ENCODE results near the gene SIL1. TPM values are rescaled to one million over a fixed set of nuclear protein-coding genes. Genes with fewer than 3 reads are reported as not detected.
A peak's percentile ranks its signal among the peaks of the same experiment; 100 is the strongest.
"Not testable (repeated sequence)": the region's sequence is repeated elsewhere in the genome, so short reads cannot be mapped to it uniquely, and the experiment has no call there.

SIL1 gene
- polyA plus RNA-seq, 3 donors = 51.6 to 53.7 (median 53.2) TPM

DNA sequence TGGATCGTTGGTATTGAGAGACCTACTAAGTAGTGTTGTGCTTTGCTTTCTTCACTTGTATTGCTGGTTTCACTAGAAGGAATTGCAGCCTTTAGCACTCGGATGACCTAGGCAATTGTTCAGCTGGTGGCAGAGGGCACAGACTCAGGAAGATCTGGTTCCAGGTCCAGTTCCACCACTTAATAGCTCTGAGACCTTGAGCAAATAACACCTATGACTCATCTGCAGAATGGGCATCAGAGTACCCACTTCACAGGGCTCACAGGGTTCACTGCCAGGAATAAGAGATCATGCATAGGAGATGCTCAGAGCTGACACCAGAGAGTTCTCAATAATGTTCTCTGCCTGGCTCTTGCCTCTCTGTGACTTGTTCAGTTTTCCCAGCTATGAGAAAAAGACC is 133.6 kb downstream of the SIL1 start:
- no peak for DNase-seq (ENCODE audit: extremely low read depth in 1 of 11, low read depth in 9 of 11, low spot score in 4 of 11)

DNA sequence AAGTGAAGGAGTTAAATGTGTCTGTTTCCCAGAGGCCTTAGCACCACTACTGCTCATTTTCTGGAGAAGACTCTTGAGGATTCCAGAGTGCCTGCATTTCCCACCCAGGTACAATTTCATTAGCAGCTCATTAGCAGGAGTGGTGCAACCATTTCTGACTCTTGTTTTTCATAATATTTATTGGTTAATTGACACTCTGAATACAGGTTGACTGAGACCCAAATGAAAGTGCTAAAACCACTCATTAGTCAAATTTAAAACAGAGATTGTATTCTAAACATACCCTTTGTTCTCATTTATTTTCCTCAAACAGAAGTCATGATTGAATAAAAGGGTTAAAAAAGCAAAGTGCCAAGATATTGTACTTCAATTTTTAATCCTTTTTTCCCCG is 134.5 kb downstream of the SIL1 start:
- DNase-seq (ENCODE audit: extremely low read depth in 1 of 11, low read depth in 9 of 11, low spot score in 4 of 11) = no peak

DNA sequence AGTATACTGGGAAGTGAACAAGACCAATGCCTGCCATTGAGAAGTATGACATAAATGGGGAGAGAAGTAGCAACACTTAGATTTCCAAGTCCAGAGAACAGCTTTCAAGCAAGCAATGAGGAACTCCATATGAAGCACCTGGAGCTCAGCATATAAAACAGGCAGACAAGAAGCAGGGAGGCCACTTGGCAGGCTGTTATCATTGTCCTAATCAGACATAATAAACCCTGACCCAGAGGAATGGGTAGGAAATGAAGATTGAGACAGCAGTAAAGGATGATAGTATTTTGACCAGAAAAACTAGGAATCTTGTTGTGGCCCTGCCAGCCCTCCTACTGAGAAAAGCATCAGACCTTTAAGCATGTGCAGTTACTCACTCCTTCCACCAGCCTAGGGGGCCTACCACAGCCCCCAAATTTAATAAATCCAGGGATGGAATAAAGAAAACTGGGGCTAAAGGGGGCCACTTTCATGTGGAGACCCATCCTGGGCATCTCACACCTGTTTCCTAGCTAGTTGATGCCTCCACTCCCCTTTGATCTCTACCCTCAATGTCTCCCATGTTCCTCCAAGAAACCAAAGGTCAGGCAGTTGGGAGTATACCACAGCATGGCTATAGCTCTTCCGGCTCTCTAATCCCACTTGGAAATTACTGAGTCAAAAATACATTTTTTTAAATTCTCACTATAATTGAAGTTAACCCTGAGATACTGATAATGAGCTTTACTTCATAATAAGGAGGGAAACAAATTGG is 135.1 kb downstream of the SIL1 start:
- DNase-seq (ENCODE audit: extremely low read depth in 1 of 11, low read depth in 9 of 11, low spot score in 4 of 11) = no peak

- peak in 1 of 11 donors; percentile 13 for DNase-seq (ENCODE audit: extremely low read depth in 1 of 11, low read depth in 9 of 11, low spot score in 4 of 11)
Measured at GRCh38 chr5:139061856-139062255, 136.3 kb downstream of the SIL1 start.

DNA sequence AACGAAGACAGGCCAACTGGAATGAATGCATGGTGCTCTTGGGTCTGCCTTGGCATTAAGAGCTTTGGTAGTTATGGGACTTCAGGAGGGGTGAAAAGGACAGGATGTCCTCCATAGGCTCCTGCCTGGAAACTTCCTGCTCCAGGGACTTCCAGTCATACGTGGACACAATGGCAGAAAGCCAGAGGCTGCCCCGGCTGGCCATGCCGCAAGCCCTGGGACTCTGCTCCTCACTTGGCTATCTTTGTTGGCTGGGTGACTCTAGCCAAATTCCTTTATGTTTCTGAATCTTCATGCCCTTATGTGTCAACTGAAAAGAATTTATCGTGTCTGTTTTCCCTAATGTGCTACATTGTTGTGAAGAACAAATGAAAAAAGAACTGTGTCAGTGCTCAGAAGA is 136.9 kb downstream of the SIL1 start:
- DNase-seq (ENCODE audit: extremely low read depth in 1 of 11, low read depth in 9 of 11, low spot score in 4 of 11) = no peak

GRCh38 chr5:139058121-139058520 is 140.0 kb downstream of the SIL1 start:
- no peak for DNase-seq (ENCODE audit: extremely low read depth in 1 of 11, low read depth in 9 of 11, low spot score in 4 of 11)

DNA sequence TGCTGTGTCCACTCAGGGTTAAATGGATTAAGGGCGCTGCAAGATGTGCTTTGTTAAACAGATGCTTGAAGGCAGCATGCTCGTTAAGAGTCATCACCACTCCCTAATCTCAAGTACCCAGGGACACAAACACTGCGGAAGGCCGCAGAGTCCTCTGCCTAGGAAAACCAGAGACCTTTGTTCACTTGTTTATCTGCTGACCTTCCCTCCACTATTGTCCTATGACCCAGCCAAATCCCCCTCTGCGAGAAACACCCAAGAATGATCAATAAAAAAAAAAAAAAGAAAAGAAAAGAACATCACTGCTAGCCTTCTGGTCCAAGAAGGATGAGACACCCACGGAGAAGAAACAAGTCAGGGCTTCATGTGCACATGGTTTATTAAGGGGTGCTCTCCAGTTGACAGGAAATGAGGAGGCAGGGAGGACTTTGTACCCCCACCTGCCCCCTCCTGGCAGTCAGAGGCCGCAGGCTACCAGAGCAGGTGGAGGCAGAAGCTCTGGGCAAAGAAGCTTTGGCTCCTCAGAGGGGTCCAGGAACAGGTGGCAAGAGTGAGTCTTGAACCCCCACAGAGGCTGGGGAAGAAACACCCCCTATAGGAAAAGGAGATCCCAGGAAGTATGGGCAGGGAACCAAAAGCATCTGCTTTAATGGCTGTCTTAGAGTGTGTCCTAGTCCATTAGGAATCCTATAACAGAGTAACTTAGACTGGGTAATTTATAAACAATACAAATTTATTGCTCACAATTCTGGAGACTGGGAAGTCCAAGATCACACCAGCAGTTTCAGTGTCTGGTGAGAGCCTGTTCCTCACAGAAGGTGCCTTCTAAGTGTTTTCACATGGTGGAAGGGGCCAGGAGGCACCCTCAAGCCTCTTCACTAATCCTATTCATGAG is 140.9 kb downstream of the SIL1 start:
- not testable (repeated sequence) for DNase-seq (ENCODE audit: extremely low read depth in 1 of 11, low read depth in 9 of 11, low spot score in 4 of 11)

GRCh38 chr5:139052975-139053374 is 145.2 kb downstream of the SIL1 start:
- DNase-seq (ENCODE audit: extremely low read depth in 1 of 11, low read depth in 9 of 11, low spot score in 4 of 11) = no peak

DNA sequence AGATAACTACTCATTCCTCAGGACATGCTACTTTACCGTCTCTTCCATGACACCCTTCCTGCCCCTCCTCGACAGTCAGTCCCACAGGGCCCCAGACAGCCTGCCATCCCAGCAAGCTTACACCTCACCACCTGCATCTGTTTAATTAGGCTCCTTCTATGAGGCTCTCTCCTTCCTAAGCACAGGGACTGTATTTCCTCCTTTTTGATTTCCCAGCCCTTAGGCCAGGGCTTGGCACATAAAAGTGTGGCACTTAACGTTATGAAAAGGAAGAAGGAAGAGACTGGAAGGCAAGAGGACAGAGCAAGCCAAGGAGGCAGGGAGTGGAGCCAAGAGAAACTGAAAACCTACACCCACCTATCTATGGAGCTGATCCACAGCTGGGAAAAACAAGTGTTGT is 146.8 kb downstream of the SIL1 start:
- no peak for DNase-seq (ENCODE audit: extremely low read depth in 1 of 11, low read depth in 9 of 11, low spot score in 4 of 11)

GRCh38 chr5:139050432-139050831 is 147.7 kb downstream of the SIL1 start:
- no peak for DNase-seq (ENCODE audit: extremely low read depth in 1 of 11, low read depth in 9 of 11, low spot score in 4 of 11)

DNA sequence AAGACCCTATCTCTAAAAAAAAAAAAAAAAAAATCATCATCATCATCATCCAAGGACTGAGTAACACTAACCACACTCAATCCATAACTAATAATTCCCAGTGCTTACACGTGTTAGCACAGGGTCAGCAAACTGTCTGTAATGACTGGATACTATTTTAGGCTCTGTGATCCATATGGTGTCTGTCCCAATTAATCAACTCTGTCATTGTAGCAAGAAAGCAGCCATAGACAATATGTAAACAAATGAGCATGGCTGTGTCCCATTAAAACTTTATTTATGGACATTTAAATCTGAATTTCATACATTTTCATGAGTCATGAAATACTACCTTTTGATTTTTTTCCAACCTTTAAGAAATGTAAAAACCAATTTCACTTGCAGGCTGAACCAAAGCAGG is 148.4 kb downstream of the SIL1 start:
- DNase-seq (ENCODE audit: extremely low read depth in 1 of 11, low read depth in 9 of 11, low spot score in 4 of 11) = peak in 3 of 11 donors; percentile 9 to 26 (median 13)

DNA sequence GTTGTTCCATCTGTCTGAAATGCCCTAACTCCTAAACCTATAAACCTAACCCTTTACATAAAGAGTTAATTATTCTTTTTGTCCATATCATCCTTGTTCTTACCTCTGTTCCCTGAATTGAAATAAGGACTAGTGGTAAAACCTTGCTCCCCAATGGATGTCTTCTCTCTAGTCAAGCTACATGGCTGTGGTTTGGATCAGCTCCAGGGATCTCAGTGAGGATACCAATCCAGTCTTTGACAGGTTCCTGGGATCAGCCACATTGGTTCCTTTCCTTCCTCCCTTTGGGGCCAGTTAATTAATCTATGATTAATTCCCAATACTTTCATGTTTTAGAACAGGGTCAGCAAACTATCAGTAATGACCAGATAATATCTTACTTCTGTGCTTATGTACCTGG is 151.6 kb downstream of the SIL1 start:
- DNase-seq (ENCODE audit: extremely low read depth in 1 of 11, low read depth in 9 of 11, low spot score in 4 of 11) = no peak

DNA sequence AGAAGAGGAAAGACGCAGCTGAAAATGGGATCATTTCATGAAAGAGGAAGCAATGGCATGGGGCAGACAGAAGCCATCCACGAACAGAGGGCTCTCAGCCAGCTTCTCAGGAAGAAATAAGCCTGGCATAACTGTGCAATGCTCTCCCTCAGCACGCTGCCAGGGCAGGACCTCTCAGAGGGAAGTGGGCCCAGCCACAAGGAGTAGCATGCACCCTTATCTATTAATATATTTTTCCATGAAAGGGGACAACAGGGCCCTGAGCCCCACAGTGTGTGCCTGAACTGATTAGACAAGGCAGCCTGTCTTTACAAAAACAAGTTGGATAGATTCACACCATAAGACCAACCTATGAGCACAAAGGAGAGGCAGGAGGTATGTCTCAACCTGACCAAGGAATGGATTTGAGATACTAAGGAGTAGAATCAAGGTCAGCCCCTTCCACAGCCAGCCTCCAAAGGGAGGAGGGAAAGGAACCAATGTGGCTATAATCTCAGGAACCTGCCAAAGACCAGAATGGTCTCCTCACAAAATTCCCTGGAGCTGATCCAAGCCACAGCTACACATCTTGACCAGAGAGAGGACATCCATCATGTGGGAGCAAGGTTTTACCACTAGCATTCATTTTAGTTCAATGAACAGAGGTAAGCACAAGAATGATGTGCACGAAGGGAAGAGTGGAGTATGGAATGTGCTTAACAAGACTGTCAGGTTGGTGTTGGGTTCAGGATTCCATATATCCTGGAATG is 154.8 kb downstream of the SIL1 start:
- DNase-seq (ENCODE audit: extremely low read depth in 1 of 11, low read depth in 9 of 11, low spot score in 4 of 11) = no peak

- DNase-seq (ENCODE audit: extremely low read depth in 1 of 11, low read depth in 9 of 11, low spot score in 4 of 11) = no peak
Measured at GRCh38 chr5:139040081-139040480, 158.1 kb downstream of the SIL1 start.

- no peak for DNase-seq (ENCODE audit: extremely low read depth in 1 of 11, low read depth in 9 of 11, low spot score in 4 of 11)
Measured at GRCh38 chr5:139038613-139039305, 159.4 kb downstream of the SIL1 start.

- no peak for DNase-seq (ENCODE audit: extremely low read depth in 1 of 11, low read depth in 9 of 11, low spot score in 4 of 11)
Measured at GRCh38 chr5:139037732-139038131, 160.4 kb downstream of the SIL1 start.

GRCh38 chr5:139036332-139036731 is 161.8 kb downstream of the SIL1 start:
- DNase-seq (ENCODE audit: extremely low read depth in 1 of 11, low read depth in 9 of 11, low spot score in 4 of 11) = not testable (repeated sequence)

DNA sequence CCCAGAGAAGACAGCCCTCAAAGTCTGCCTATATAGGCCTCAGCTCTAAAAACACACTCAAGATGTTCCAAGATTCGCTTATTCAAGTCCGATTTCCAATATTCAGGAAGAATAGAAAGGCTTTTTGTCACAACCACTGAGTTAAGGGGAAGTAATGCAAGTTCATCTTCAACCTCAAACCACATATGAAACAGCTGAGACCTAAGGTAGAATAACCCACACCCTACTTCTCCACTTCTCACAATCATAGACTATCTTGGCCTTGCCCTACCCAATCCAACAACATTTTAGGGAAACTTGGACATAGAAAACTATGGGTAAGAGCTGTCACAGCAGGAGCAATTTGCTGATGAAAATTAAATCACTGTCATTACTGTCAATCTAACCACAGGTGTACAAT is 171.0 kb downstream of the SIL1 start:
- no peak for DNase-seq (ENCODE audit: extremely low read depth in 1 of 11, low read depth in 9 of 11, low spot score in 4 of 11)

- DNase-seq (ENCODE audit: extremely low read depth in 1 of 11, low read depth in 9 of 11, low spot score in 4 of 11) = no peak
Measured at GRCh38 chr5:139025651-139026050, 172.5 kb downstream of the SIL1 start.
